ACHN (cell line): ENCODE data around the gene MYO18B.

Experiments
- DNase-seq: peaks from one replicate; pipeline ENCODE4 v3.0.0-alpha.2; 2015
- in situ Hi-C: cut with HindIII; loops from 2 replicates; pipeline ENCODE4 v1.10.0; 2017; ENCODE audit warnings: low sequenced_read_pairs, low pct_ligation_motif_present, low pct_unique_long_range_greater_than_20kb

MYO18B gene

GRCh38 chr22:25711491-25711890, 30.5 kb upstream of the MYO18B start:
- in situ Hi-C loops = no loop called here

GRCh38 chr22:25712661-25713400, 29.2 kb upstream of the MYO18B start:
- in situ Hi-C loops = no loop called here
- DNase-seq = no peak

More at GRCh38 chr22:25711491-25711890, 30.5 kb upstream of the MYO18B start:
- DNase-seq = no peak

- in situ Hi-C loops = no loop called here
- no peak for DNase-seq
These were observed 27.9 kb upstream of the MYO18B start for GRCh38 chr22:25714070-25714469.

- no peak for DNase-seq
- in situ Hi-C loops = no loop called here
These were observed 27.2 kb upstream of the MYO18B start for GRCh38 chr22:25714739-25715138.

GRCh38 chr22:25716637-25717036, 25.4 kb upstream of the MYO18B start:
- in situ Hi-C loops = no loop called here
- no peak for DNase-seq

GRCh38 chr22:25718135-25718840, 23.7 kb upstream of the MYO18B start:
- in situ Hi-C loops = no loop called here
- DNase-seq = no peak

GRCh38 chr22:25722223-25722622, 19.8 kb upstream of the MYO18B start:
- DNase-seq = no peak
- in situ Hi-C loops = no loop called here

- in situ Hi-C loops = no loop called here
- DNase-seq = no peak
These were observed 19.4 kb upstream of the MYO18B start for GRCh38 chr22:25722626-25723025.

GRCh38 chr22:25726241-25726640, 15.7 kb upstream of the MYO18B start:
- in situ Hi-C loops = no loop called here
- DNase-seq = no peak

GRCh38 chr22:25728071-25728470, 13.9 kb upstream of the MYO18B start:
- in situ Hi-C loops = no loop called here

GRCh38 chr22:25729016-25729995, 12.7 kb upstream of the MYO18B start:
- in situ Hi-C loops = no loop called here
- DNase-seq = no peak

More at GRCh38 chr22:25728071-25728470, 13.9 kb upstream of the MYO18B start:
- DNase-seq = no peak

- in situ Hi-C loops = no loop called here
- DNase-seq = no peak
These were observed 6.3 kb upstream of the MYO18B start for GRCh38 chr22:25735650-25736049.

GRCh38 chr22:25736378-25737011, 5.5 kb upstream of the MYO18B start:
- no peak for DNase-seq
- in situ Hi-C loops = no loop called here

- in situ Hi-C loops = no loop called here
These were observed 2.2 kb upstream of the MYO18B start for GRCh38 chr22:25739659-25740344.

GRCh38 chr22:25742918-25743708, 1.1 kb downstream of the MYO18B start:
- in situ Hi-C loops = no loop called here
- DNase-seq = no peak

More at GRCh38 chr22:25739659-25740344, 2.2 kb upstream of the MYO18B start:
- DNase-seq = no peak

- DNase-seq = no peak
- in situ Hi-C loops = no loop called here
These were observed 2.7 kb downstream of the MYO18B start for GRCh38 chr22:25744694-25745093.

- DNase-seq = no peak
These were observed 3.5 kb downstream of the MYO18B start for GRCh38 chr22:25745341-25746011.

More at GRCh38 chr22:25745341-25746011, 3.5 kb downstream of the MYO18B start:
- in situ Hi-C loops = no loop called here
